ENCODE data around the gene B3GALT6.

- TF ChIP-seq ZNF785 (tag by site-specific recombination; IDR thresholded peaks at IDR 0.05) (no peak), HOXD13 (CRISPR knock-in tag; IDR thresholded peaks at IDR 0.05; ENCODE audit: borderline replicate concordance) (no peak), RBAK (tag by site-specific recombination; IDR thresholded peaks at IDR 0.05) (no peak), CTCF (tag by site-specific recombination; IDR thresholded peaks at IDR 0.05) (no peak)
Measured at GRCh38 chr1:1262071-1262470, 30.0 kb downstream of the B3GALT6 start.
